GM19397 (cell line): ENCODE results near the gene CDK14.

ENCODE experiments used
- ATAC-seq: cut with Tn5 transposase; IDR thresholded peaks from one replicate; pipeline ENCODE4 v1.9.1; 2021; ENCODE audit warnings: mild to moderate bottlenecking, moderate library complexity; ENCODE audit not compliant: unreplicated experiment

Gene CDK14

GRCh38 chr7:90988516-90988915 lies 392.4 kb downstream of the CDK14 start:
- ATAC-seq, result no peak

GRCh38 chr7:90988996-90989765 lies 393.1 kb downstream of the CDK14 start:
- ATAC-seq, result no peak

GRCh38 chr7:90994121-90994520 lies 398.0 kb downstream of the CDK14 start:
- ATAC-seq, result no peak

GRCh38 chr7:90994601-90995000 lies 398.5 kb downstream of the CDK14 start:
- no peak for ATAC-seq

GRCh38 chr7:90995996-90996395 lies 399.9 kb downstream of the CDK14 start:
- no peak for ATAC-seq

- ATAC-seq, result no peak
Observed at GRCh38 chr7:90999989-91000979, 404.2 kb downstream of the CDK14 start.

GRCh38 chr7:91005024-91005423 lies 408.9 kb downstream of the CDK14 start:
- no peak for ATAC-seq

GRCh38 chr7:91005841-91006240 lies 409.7 kb downstream of the CDK14 start:
- ATAC-seq, result no peak

GRCh38 chr7:91007371-91007770 lies 411.2 kb downstream of the CDK14 start:
- ATAC-seq, result no peak

GRCh38 chr7:91013078-91013477 lies 417.0 kb downstream of the CDK14 start:
- no peak for ATAC-seq

- no peak for ATAC-seq
Observed at GRCh38 chr7:91019686-91020385, 423.7 kb downstream of the CDK14 start.

GRCh38 chr7:91020636-91021385 lies 424.7 kb downstream of the CDK14 start:
- ATAC-seq, result no peak

GRCh38 chr7:91021956-91022355 lies 425.8 kb downstream of the CDK14 start:
- no peak for ATAC-seq

- ATAC-seq, result no peak
Observed at GRCh38 chr7:91025906-91026390, 429.8 kb downstream of the CDK14 start.

GRCh38 chr7:91029688-91030087 lies 433.6 kb downstream of the CDK14 start:
- ATAC-seq, result no peak

- no peak for ATAC-seq
Observed at GRCh38 chr7:91030680-91031380, 434.7 kb downstream of the CDK14 start.

GRCh38 chr7:91031757-91032156 lies 435.6 kb downstream of the CDK14 start:
- no peak for ATAC-seq

- no peak for ATAC-seq
Observed at GRCh38 chr7:91033574-91033973, 437.5 kb downstream of the CDK14 start.

GRCh38 chr7:91034459-91035368 lies 438.6 kb downstream of the CDK14 start:
- ATAC-seq, result no peak
